GM12874 (cell line): ENCODE results near the gene NMUR1.

Experiments
- TF ChIP-seq, protein P1 (sequence below): IDR thresholded peaks from 2 replicates; pipeline ENCODE4 v1.5.1; 2011; ENCODE audit warnings: low read depth, mild to moderate bottlenecking, control low read depth, low read length, moderate library complexity; ENCODE audit not compliant: insufficient read depth

The NMUR1 gene

DNA sequence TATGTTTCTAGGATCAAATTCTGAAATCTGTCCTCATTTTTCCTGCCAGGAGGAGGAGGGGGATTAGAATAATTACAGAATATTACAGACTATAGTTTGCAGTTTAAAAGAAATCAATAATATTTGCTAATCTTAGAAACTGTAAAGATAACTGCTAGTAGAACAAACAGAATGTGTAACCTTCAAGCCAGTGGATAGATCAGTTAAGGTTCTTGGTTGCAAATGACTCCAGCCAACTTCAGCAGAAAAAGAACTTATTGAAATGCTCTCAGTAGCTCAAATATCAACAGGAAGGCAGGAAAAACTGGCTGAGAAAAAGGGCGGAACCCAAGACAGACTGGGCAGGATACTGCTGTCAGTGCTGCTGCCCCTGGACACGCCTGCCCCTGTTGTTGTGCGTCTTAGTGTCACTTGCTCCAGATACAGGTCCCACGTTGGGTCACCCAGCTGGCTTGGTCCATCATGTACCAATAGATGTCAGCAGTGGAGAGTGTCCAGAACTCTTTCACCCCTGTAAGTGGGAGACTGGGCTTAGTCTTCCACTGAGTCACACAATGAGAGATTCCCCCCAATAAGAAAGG, 10.2 kb downstream of the NMUR1 start:
- TF ChIP-seq, protein P1, sequence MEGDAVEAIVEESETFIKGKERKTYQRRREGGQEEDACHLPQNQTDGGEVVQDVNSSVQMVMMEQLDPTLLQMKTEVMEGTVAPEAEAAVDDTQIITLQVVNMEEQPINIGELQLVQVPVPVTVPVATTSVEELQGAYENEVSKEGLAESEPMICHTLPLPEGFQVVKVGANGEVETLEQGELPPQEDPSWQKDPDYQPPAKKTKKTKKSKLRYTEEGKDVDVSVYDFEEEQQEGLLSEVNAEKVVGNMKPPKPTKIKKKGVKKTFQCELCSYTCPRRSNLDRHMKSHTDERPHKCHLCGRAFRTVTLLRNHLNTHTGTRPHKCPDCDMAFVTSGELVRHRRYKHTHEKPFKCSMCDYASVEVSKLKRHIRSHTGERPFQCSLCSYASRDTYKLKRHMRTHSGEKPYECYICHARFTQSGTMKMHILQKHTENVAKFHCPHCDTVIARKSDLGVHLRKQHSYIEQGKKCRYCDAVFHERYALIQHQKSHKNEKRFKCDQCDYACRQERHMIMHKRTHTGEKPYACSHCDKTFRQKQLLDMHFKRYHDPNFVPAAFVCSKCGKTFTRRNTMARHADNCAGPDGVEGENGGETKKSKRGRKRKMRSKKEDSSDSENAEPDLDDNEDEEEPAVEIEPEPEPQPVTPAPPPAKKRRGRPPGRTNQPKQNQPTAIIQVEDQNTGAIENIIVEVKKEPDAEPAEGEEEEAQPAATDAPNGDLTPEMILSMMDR: no peak

DNA sequence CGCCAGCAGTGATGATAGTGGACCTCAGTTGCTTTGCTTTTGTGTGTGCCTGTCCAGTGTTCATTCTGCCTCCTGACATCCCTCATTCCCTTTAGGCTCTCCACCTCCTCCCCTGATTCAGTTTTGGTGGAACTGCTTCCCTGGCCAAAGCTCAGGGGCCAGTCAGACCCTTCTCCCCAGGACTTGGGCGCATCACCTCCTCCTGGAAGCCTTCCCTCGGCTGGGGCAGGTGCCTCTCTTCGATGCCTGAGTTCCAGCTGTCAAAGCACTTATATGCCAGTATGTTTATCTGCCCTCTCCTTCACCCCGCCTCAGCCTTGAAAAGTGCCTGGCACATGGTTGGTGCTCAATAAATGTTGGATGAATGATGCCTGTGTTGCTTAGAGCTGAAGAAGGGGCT, 11.5 kb downstream of the NMUR1 start:
- TF ChIP-seq, protein P1: no peak

DNA sequence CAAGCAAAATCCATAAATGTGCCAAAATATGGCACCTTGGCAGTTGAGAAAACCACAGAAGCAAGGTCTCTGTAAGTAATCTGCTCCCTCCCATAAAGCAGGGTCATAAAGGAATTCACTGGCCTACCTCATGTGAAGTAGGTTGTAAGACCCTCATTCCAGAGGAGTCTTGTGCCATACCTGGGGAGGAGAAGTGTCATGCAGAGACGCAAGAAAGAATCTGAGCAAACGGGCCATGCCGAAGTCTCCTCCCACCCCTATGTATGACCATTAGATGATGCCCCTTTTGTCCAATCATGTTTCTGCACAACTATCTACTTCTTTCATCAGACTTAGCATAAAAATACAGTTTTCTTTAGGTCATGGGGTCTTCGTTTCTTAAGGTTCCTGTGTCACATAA, 14.6 kb downstream of the NMUR1 start:
- TF ChIP-seq, protein P1: no peak

DNA sequence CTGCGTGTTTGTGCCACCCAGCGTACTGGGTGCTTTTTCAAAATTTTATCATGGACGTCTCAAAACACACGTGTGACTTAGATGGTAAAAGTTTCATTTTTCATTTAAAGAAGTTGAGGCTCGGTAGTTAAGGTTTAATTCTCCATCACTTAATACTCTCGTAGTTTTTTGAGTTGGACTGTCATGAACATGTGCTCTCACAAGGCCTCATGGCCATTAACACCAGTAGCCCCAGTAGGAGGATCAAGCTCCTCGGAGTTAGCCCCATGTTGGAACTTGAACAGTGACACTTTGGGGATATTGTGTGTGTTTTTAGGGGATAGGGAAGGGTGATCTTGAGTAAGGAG, 15.3 kb downstream of the NMUR1 start:
- TF ChIP-seq, protein P1: no peak

DNA sequence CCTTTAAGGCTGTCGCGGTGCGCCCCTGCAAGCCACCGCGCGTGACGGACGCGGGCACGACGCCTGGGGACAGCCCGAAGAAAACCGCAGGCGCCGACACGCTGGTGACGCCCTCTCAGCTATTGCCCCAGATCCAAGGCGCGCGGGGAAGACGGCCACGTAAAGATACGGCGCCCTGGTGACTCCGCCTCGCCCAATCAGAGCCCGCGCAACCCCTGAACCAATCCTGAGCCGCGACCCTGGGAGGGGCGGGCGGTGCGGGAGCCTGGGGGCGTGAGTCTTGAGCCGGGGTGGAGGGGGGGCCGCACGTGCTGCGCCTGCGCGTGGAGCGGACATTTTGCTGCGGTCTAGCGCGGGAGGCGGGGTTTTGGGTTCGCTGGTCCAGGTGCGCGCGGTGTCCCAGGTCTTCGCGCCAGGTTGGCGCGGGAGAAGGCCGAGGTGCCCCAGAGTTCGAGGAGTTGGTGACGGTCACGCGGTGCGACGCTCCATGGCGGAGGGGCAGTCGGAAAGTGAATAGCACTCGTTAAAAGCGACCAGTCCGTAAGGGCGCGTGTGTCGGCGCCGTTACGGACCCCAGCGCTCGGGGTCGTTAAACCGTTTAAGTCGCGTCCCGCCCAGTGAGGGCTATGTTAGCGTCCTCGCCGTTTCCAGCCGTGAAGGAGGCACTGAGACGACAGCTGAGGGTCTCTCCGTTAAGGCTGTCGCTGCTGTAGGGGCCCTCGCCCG, 15.9 kb downstream of the NMUR1 start:
- TF ChIP-seq, protein P1: no peak

DNA sequence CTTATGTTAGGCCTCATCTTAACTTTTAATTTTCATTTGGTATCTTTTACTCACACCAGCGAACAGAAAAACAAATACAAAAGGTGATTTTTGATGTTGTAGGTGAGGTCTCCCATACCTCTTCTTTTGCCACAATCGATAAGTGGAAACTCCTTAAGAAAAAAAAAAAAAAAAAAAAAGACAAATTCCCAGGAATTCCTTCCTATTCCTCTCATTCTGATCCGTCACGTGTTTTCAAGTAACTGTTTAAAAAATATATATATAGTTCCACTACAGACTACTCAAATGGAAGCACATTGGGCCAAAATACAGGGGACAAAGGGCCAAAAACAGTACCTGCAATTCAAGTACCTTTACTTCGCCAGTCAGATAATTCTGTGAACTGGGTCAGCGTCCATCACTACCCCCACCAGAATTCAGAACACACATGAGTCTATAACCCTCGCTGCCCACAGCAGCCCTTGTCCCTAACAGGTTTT, 16.5 kb downstream of the NMUR1 start:
- TF ChIP-seq, protein P1: no peak

DNA sequence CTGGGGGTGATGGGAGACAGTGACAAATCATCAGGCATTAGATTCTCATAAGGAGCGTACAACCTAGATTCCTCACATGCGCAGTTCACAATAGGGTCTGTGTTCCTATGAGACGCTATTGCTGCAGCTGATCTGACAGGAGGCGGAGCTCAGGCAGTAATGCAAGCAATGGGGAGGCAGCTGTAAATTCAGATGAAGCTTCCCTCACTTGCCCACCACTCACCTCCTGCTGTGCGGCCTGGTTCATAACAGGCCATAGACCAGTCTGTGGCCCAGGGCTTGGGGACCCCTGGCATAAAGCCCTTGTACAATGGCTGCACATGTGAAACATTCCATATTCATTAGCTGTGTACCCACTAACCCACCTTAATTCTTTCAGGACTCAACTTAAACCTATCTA, 18.0 kb downstream of the NMUR1 start:
- TF ChIP-seq, protein P1: no peak
